ENCODE results near the gene ABLIM1.

DNA sequence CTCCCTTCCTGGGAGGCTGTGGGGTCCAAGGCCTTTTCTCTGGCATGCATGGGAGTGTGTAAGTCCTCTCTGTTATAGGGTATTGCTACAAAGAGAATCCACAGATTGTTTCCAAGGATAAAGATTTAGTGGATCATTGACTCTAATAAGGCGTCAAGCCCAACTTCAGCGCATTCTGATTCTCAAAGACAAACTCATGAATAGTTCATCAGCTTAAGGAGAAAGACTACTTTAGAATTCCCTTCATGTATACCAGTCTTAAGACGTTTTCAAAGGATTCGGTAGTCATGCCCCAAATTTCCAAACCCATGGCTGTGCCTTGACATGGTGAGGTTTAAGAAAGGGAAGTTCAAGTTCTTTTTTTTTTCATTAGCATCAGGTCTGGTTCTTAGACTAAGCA is 46.6 kb upstream of the ABLIM1 start:
- TF ChIP-seq POLR2AphosphoS5 (IDR thresholded peaks at IDR 0.05) (no peak), CTCF (IDR thresholded peaks at IDR 0.05) (no peak)
